K562 (cell line): ENCODE results near the gene ANXA7. TPM values are rescaled to one million over a fixed set of nuclear protein-coding genes. Genes with fewer than 3 reads are reported as not detected.

Source experiments
- CBFB ChIP-seq: sonication (generic); formaldehyde crosslinking; IDR thresholded peaks from 2 replicates; pipeline ENCODE4 v1.4.0; 2020; ENCODE audit warnings: mild to moderate bottlenecking, missing genetic modification reagents
- KAT2B ChIP-seq: IDR thresholded peaks from one replicate; pipeline ENCODE4 v1.6.1; 2012; ENCODE audit warnings: low read depth, mild to moderate bottlenecking, control low read depth, inconsistent platforms, low read length, moderate library complexity
- KLF1 ChIP-seq: fragments of 450-650 bp; IDR thresholded peaks from 2 replicates; pipeline ENCODE4 v1.6.1; 2016; ENCODE audit warnings: missing genetic modification characterization, missing compliant biosample characterization
- MYC ChIP-seq, 2 experiments: fragments of 250-450 bp in 1 of 2; sonication (Bioruptor Pico) in 1 of 2; IDR thresholded peaks; 2 replicates each; pipeline versions ENCODE4 v1.5.1 to v1.6.1; 2012 to 2021; ENCODE audit warnings: low read depth in 2 of 2, borderline replicate concordance in 1 of 2, improper control_type of control experiment in 1 of 2, low read length in 1 of 2, mild to moderate bottlenecking in 1 of 2, moderate library complexity in 1 of 2
- NCOA6 ChIP-seq: fragments of 450-650 bp; IDR thresholded peaks from 2 replicates; pipeline ENCODE4 v1.6.1; 2017; ENCODE audit warnings: mild to moderate bottlenecking
- NELFE ChIP-seq: IDR thresholded peaks from 2 replicates; pipeline ENCODE4 v1.6.1; 2011; ENCODE audit warnings: mild to moderate bottlenecking; ENCODE audit not compliant: insufficient read depth, insufficient read length
- NONO ChIP-seq, 2 experiments: fragments of 200-400 bp in 1 of 2; fragments of 450-650 bp in 1 of 2; formaldehyde crosslinking in 1 of 2; IDR thresholded peaks; 2 replicates each; pipeline ENCODE4 v1.6.1; 2017; ENCODE audit warnings: low read depth in 2 of 2, mild to moderate bottlenecking in 2 of 2, moderate library complexity in 2 of 2, low read length in 1 of 2
- POLR2G ChIP-seq: fragments of 200-400 bp; formaldehyde crosslinking; IDR thresholded peaks from 2 replicates; pipeline ENCODE4 v1.6.1; 2017; ENCODE audit warnings: low read depth, mild to moderate bottlenecking, antibody characterized with exemption, low read length, moderate library complexity
- RBM34 ChIP-seq: fragments of 200-400 bp; formaldehyde crosslinking; IDR thresholded peaks from 2 replicates; pipeline ENCODE4 v1.6.1; 2018; ENCODE audit warnings: low read length, borderline replicate concordance; ENCODE audit not compliant: insufficient read depth
- RHOXF2B ChIP-seq: fragments of 250-450 bp; sonication (Bioruptor Pico); conservative IDR thresholded peaks from 2 replicates; pipeline ENCODE4 v1.5.1; 2021
- SIN3B ChIP-seq: fragments of 450-650 bp; IDR thresholded peaks from 2 replicates; pipeline ENCODE4 v1.6.1; 2017; ENCODE audit warnings: low read depth, mild to moderate bottlenecking, moderate library complexity
- SUPT5H ChIP-seq: fragments of 450-650 bp; IDR thresholded peaks from 2 replicates; pipeline ENCODE4 v1.6.1; 2016
- XRCC3 ChIP-seq: fragments of 450-650 bp; IDR thresholded peaks from 2 replicates; pipeline ENCODE4 v1.6.1; 2017; ENCODE audit warnings: mild to moderate bottlenecking, moderate library complexity
- ZNF133 ChIP-seq: fragments of 250-450 bp; sonication (Bioruptor Pico); IDR thresholded peaks from 2 replicates; pipeline ENCODE4 v1.4.0; 2020; ENCODE audit warnings: mild to moderate bottlenecking
- polyA plus RNA-seq, 8 experiments: library from polyadenylated mRNA; depleted of rRNA in 4 of 8; stranded (reverse) in 5 of 8; unstranded in 3 of 8; fragments of >200 nt; fragmentation: Nextera tagmentation in 2 of 8; fragmentation: Illumina TruSeq in 1 of 8; extraction: Ambion mirVana in 2 of 8; extraction: Trizol in 1 of 8; gene quantifications; 2 replicates each; pipeline versions ENCODE4 v1.2.1 to v1.2.3, GENCODE V29; 2011 to 2014; ENCODE audit warnings: inconsistent platforms in 1 of 8, missing spikeins in 1 of 8
- total RNA-seq, 7 experiments: library from RNA; depleted of rRNA in 6 of 7; stranded (reverse); fragments of >200 nt in 6 of 7; fragmentation: Illumina TruSeq in 2 of 7; extraction: Trizol in 2 of 7; gene quantifications; 2 replicates each; pipeline versions ENCODE4 v1.2.1 to v1.2.3, GENCODE V29; 2011 to 2021; ENCODE audit warnings: low replicate concordance in 1 of 7
- TF ChIP-seq, protein P1 (sequence below): fragments of 200-800 bp; sonication (Bioruptor generic); IDR thresholded peaks from 2 replicates; pipeline ENCODE4 v1.6.1; 2017; ENCODE audit warnings: missing genetic modification characterization, missing compliant biosample characterization
- TF ChIP-seq, protein P2 (sequence below), 2 experiments: fragments of 150-350 bp in 1 of 2; IDR thresholded peaks; 2 replicates each; pipeline ENCODE4 v1.6.1; 2012 to 2016; ENCODE audit warnings: low read depth in 2 of 2, low read length in 2 of 2, mild to moderate bottlenecking in 1 of 2, moderate library complexity in 1 of 2
- TF ChIP-seq, protein P3 (sequence below): sonication (generic); formaldehyde crosslinking; IDR thresholded peaks from 2 replicates; pipeline ENCODE4 v1.8.1; 2023; ENCODE audit warnings: mild to moderate bottlenecking, missing genetic modification reagents, moderate library complexity
- TF ChIP-seq, protein P4 (sequence below), 3 experiments: fragments of 200-800 bp in 1 of 3; sonication (Bioruptor generic) in 1 of 3; sonication (generic) in 1 of 3; formaldehyde crosslinking in 1 of 3; IDR thresholded peaks; 2 replicates each; pipeline versions ENCODE4 v1.6.1 to v1.8.0; 2016 to 2022; ENCODE audit warnings: mild to moderate bottlenecking in 2 of 3, missing compliant biosample characterization in 2 of 3, missing genetic modification characterization in 2 of 3, missing genetic modification reagents in 1 of 3
- TF ChIP-seq, protein P5 (sequence below): fragments of 250-450 bp; sonication (Bioruptor Pico); IDR thresholded peaks from 2 replicates; pipeline ENCODE4 v1.5.0; 2021

Gene ANXA7
- total and polyA plus RNA-seq, 9 of the 15 experiments (the other 6 are each of a cell fraction or from before 2014, with no cell fraction given), result 81.6 to 157 (median 122) TPM

DNA sequence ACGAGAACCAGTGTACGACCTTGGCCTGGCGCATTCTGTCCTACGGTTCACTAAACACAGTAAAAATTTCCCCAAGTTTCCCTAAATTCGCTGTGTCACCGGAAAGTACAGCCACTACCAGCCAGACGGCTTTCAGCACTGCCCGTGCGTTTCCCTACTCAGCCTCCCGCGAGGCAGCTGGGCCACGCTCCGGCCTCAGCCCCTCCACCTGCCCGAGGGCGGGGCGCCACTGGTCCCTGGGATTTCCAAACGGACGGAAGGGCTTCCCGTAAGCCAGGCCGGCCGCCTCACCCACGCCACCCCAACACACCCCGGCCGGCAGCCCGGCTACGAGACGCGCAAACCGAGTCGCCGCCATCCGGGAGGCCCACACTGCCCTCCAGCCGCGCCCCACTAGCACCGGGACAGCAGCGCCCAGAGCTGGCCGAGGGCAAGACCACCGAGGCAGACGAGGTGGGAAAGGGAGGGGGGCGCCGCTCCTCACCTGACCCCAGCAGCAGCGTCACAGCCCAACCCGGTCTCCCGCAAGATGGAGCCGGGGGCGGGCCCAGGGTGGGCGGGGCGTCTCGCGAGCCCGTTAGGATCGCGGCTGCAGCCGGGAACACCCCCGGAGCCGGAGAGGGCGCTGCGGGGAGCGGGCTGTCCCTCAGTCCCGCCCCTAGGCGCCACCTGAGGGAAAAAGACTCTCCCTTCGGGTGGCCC lies at the start of gene ANXA7 (continued):
- TF ChIP-seq, protein P1, sequence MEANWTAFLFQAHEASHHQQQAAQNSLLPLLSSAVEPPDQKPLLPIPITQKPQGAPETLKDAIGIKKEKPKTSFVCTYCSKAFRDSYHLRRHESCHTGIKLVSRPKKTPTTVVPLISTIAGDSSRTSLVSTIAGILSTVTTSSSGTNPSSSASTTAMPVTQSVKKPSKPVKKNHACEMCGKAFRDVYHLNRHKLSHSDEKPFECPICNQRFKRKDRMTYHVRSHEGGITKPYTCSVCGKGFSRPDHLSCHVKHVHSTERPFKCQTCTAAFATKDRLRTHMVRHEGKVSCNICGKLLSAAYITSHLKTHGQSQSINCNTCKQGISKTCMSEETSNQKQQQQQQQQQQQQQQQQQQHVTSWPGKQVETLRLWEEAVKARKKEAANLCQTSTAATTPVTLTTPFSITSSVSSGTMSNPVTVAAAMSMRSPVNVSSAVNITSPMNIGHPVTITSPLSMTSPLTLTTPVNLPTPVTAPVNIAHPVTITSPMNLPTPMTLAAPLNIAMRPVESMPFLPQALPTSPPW, result peak; percentile 69
- TF ChIP-seq NELFE (no peak), KLF1 (tag) (no peak), RHOXF2B (no peak), SIN3B (no peak), SUPT5H (peak; percentile 97), CBFB (CRISPR knock-in tag) (no peak; the same call in 1 of the 2 replicates), NCOA6 (no peak), XRCC3 (no peak), ZNF133 (CRISPR knock-in tag) (no peak), MYC (IDR thresholded peaks at IDR 0.05; ENCODE audit: low read depth, low read length) (peak; percentile 40; the same call in 1 of the 2 replicates), MYC (CRISPR knock-in tag; IDR thresholded peaks at IDR 0.05; ENCODE audit: borderline replicate concordance, low read depth) (peak; percentile 66; the same call in 1 of the 2 replicates), RBM34 (no peak), KAT2B (no peak), POLR2G (peak; percentile 97), NONO (IDR thresholded peaks at IDR 0.05; ENCODE audit: low read depth in 2 of 2, low read length in 1 of 2) (peak; percentile 49 to 70)
- TF ChIP-seq, protein P2, sequence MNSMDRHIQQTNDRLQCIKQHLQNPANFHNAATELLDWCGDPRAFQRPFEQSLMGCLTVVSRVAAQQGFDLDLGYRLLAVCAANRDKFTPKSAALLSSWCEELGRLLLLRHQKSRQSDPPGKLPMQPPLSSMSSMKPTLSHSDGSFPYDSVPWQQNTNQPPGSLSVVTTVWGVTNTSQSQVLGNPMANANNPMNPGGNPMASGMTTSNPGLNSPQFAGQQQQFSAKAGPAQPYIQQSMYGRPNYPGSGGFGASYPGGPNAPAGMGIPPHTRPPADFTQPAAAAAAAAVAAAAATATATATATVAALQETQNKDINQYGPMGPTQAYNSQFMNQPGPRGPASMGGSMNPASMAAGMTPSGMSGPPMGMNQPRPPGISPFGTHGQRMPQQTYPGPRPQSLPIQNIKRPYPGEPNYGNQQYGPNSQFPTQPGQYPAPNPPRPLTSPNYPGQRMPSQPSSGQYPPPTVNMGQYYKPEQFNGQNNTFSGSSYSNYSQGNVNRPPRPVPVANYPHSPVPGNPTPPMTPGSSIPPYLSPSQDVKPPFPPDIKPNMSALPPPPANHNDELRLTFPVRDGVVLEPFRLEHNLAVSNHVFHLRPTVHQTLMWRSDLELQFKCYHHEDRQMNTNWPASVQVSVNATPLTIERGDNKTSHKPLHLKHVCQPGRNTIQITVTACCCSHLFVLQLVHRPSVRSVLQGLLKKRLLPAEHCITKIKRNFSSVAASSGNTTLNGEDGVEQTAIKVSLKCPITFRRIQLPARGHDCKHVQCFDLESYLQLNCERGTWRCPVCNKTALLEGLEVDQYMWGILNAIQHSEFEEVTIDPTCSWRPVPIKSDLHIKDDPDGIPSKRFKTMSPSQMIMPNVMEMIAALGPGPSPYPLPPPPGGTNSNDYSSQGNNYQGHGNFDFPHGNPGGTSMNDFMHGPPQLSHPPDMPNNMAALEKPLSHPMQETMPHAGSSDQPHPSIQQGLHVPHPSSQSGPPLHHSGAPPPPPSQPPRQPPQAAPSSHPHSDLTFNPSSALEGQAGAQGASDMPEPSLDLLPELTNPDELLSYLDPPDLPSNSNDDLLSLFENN (IDR thresholded peaks at IDR 0.05; ENCODE audit: low read depth in 2 of 2, low read length in 2 of 2), result 0 out of 4 replicates have a peak, but pooled peaks of 1 of the 2 experiments have one; percentile 6
- TF ChIP-seq, protein P3, sequence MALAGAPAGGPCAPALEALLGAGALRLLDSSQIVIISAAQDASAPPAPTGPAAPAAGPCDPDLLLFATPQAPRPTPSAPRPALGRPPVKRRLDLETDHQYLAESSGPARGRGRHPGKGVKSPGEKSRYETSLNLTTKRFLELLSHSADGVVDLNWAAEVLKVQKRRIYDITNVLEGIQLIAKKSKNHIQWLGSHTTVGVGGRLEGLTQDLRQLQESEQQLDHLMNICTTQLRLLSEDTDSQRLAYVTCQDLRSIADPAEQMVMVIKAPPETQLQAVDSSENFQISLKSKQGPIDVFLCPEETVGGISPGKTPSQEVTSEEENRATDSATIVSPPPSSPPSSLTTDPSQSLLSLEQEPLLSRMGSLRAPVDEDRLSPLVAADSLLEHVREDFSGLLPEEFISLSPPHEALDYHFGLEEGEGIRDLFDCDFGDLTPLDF (CRISPR knock-in tag), result peak; percentile 23; the same call in 1 of the 2 replicates
- TF ChIP-seq, protein P4, sequence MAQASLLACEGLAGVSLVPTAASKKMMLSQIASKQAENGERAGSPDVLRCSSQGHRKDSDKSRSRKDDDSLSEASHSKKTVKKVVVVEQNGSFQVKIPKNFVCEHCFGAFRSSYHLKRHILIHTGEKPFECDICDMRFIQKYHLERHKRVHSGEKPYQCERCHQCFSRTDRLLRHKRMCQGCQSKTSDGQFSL (CRISPR knock-in tag; IDR thresholded peaks at IDR 0.05), result no peak; the same call in 1 of the 2 replicates
- TF ChIP-seq, protein P4 (tag; IDR thresholded peaks at IDR 0.05), result no peak
- TF ChIP-seq, protein P5, sequence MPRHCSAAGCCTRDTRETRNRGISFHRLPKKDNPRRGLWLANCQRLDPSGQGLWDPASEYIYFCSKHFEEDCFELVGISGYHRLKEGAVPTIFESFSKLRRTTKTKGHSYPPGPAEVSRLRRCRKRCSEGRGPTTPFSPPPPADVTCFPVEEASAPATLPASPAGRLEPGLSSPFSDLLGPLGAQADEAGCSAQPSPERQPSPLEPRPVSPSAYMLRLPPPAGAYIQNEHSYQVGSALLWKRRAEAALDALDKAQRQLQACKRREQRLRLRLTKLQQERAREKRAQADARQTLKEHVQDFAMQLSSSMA (CRISPR knock-in tag), result no peak
